Liver (tissue), 9 donors: ENCODE measurements around the gene FGFRL1. TPM values are rescaled to one million over a fixed set of nuclear protein-coding genes. Genes with fewer than 3 reads are reported as not detected.

Experiments
- DNase-seq: peaks from one replicate; pipeline ENCODE4 v3.0.0-alpha.2; 2017; ENCODE audit warnings: low spot score
- H3K27ac ChIP-seq, 2 donors: one replicate each; pipeline ENCODE4 v1.7.0; 2013; ENCODE audit warnings: inconsistent platforms in 2 of 2, low read length in 2 of 2, control low read depth in 1 of 2, low read depth in 1 of 2, mild to moderate bottlenecking in 1 of 2
- H3K27me3 ChIP-seq, 4 donors: one replicate each; pipeline versions ENCODE4 v1.6.1 to v1.7.0; 2013; ENCODE audit warnings: low read length in 3 of 4, inconsistent platforms in 1 of 4, mild to moderate bottlenecking in 1 of 4, moderate library complexity in 1 of 4; ENCODE audit not compliant: control insufficient read depth in 4 of 4, insufficient read depth in 4 of 4
- H3K36me3 ChIP-seq, 4 donors: one replicate each; pipeline versions ENCODE4 v1.6.1 to v1.7.0; 2013; ENCODE audit warnings: low read length in 3 of 4, mild to moderate bottlenecking in 3 of 4, low read depth in 1 of 4, moderate library complexity in 1 of 4; ENCODE audit not compliant: control insufficient read depth in 4 of 4, insufficient read depth in 3 of 4
- H3K4me1 ChIP-seq, 4 donors: one replicate each; pipeline versions ENCODE4 v1.6.1 to v1.7.0; 2013; ENCODE audit warnings: low read length in 3 of 4, mild to moderate bottlenecking in 3 of 4, moderate library complexity in 1 of 4; ENCODE audit not compliant: control insufficient read depth in 4 of 4, insufficient read depth in 4 of 4
- H3K4me3 ChIP-seq, 3 donors: one replicate each; pipeline versions ENCODE4 v1.6.1 to v1.7.0; 2013; ENCODE audit warnings: low read length in 3 of 3, control low read depth in 1 of 3, low read depth in 1 of 3, mild to moderate bottlenecking in 1 of 3
- H3K9ac ChIP-seq, 2 donors: one replicate each; pipeline ENCODE4 v1.7.0; 2013; ENCODE audit warnings: low read length in 2 of 2, mild to moderate bottlenecking in 2 of 2, moderate library complexity in 2 of 2, control low read depth in 1 of 2, low read depth in 1 of 2
- H3K9me3 ChIP-seq, 4 donors: one replicate each; pipeline versions ENCODE4 v1.6.1 to v1.7.0; 2013; ENCODE audit warnings: low read length in 3 of 4; ENCODE audit not compliant: control insufficient read depth in 4 of 4
- ATF3 ChIP-seq: IDR thresholded peaks from 2 replicates; pipeline ENCODE4 v1.6.1; 2016; ENCODE audit warnings: antibody characterized with exemption
- CTCF ChIP-seq: fragments of 150-350 bp; IDR thresholded peaks from 2 replicates; pipeline ENCODE4 v1.5.1; 2017; ENCODE audit warnings: improper control_type of control experiment, low read depth, low read length; ENCODE audit not compliant: missing input control
- EGR1 ChIP-seq, 2 donors: IDR thresholded peaks; 2 replicates each; pipeline ENCODE4 v1.6.1; 2016 to 2018; ENCODE audit warnings: antibody characterized with exemption in 2 of 2, low read depth in 2 of 2
- FOXA1 ChIP-seq: IDR thresholded peaks from 2 replicates; pipeline ENCODE4 v1.6.1; 2016; ENCODE audit warnings: antibody characterized with exemption
- FOXA2 ChIP-seq: IDR thresholded peaks from 2 replicates; pipeline ENCODE4 v1.6.1; 2016; ENCODE audit warnings: antibody characterized with exemption
- GABPA ChIP-seq, 2 donors: IDR thresholded peaks in 1 of 2; conservative IDR thresholded peaks in 1 of 2; 2 replicates each; pipeline ENCODE4 v1.6.1; 2016; ENCODE audit warnings: antibody characterized with exemption in 2 of 2, mild to moderate bottlenecking in 1 of 2, moderate library complexity in 1 of 2
- HNF4G ChIP-seq: IDR thresholded peaks from 2 replicates; pipeline ENCODE4 v1.6.1; 2016; ENCODE audit warnings: antibody characterized with exemption
- JUND ChIP-seq, 2 donors: IDR thresholded peaks; 2 replicates each; pipeline ENCODE4 v1.6.1; 2016; ENCODE audit warnings: antibody characterized with exemption in 2 of 2
- MAX ChIP-seq: IDR thresholded peaks from 2 replicates; pipeline ENCODE4 v1.6.1; 2016; ENCODE audit warnings: antibody characterized with exemption
- NR2F2 ChIP-seq: IDR thresholded peaks from 2 replicates; pipeline ENCODE4 v1.6.1; 2016; ENCODE audit warnings: antibody characterized with exemption
- RAD21 ChIP-seq, 2 donors: IDR thresholded peaks; 2 replicates each; pipeline ENCODE4 v1.6.1; 2016; ENCODE audit warnings: antibody characterized with exemption in 2 of 2, mild to moderate bottlenecking in 2 of 2
- REST ChIP-seq: IDR thresholded peaks from 2 replicates; pipeline ENCODE4 v1.6.1; 2016; ENCODE audit warnings: antibody characterized with exemption, mild to moderate bottlenecking
- RXRA ChIP-seq, 2 donors: IDR thresholded peaks; 2 replicates each; pipeline ENCODE4 v1.6.1; 2017 to 2018; ENCODE audit warnings: antibody characterized with exemption in 2 of 2, mild to moderate bottlenecking in 1 of 2
- SP1 ChIP-seq: IDR thresholded peaks from 2 replicates; pipeline ENCODE4 v1.6.1; 2018; ENCODE audit warnings: antibody characterized with exemption, mild to moderate bottlenecking
- TAF1 ChIP-seq: conservative IDR thresholded peaks from 2 replicates; pipeline ENCODE4 v1.6.1; 2016; ENCODE audit warnings: antibody characterized with exemption, mild to moderate bottlenecking
- YY1 ChIP-seq: IDR thresholded peaks from 2 replicates; pipeline ENCODE4 v1.6.1; 2016; ENCODE audit warnings: antibody characterized with exemption, mild to moderate bottlenecking
- ZBTB33 ChIP-seq: IDR thresholded peaks from 2 replicates; pipeline ENCODE4 v1.6.1; 2016; ENCODE audit warnings: antibody characterized with exemption
- WGBS: extraction: QIAGEN DNeasy Blood & Tissue Kit; methylation state at CpG from one replicate; pipeline ENCODE4 v1.1.7; 2013; 5-methylcytosine and 5-hydroxymethylcytosine counted together
- polyA plus RNA-seq, 2 donors: library from polyadenylated mRNA; stranded (reverse) in 1 of 2; unstranded in 1 of 2; fragments of 200-250 nt in 1 of 2; fragments of >200 nt in 1 of 2; fragmentation: Nextera tagmentation in 1 of 2; extraction: Ambion mirVana in 1 of 2; gene quantifications; one replicate each; pipeline versions ENCODE4 v1.2.1 to v1.2.3, GENCODE V29; 2013 to 2015
- total RNA-seq, 2 donors: library from RNA; depleted of rRNA; stranded (reverse); fragments of >200 nt; gene quantifications; one replicate each; pipeline ENCODE4 v1.2.3, GENCODE V29; 2014
- donor health status: healthy.
- donor health status: healthy.
- donor health status: healthy.
- donor health status: healthy.
- donor health status: healthy.

Gene FGFRL1
- total and polyA plus RNA-seq, 4 donors = 14.2 to 49.1 (median 22.4) TPM

DNA sequence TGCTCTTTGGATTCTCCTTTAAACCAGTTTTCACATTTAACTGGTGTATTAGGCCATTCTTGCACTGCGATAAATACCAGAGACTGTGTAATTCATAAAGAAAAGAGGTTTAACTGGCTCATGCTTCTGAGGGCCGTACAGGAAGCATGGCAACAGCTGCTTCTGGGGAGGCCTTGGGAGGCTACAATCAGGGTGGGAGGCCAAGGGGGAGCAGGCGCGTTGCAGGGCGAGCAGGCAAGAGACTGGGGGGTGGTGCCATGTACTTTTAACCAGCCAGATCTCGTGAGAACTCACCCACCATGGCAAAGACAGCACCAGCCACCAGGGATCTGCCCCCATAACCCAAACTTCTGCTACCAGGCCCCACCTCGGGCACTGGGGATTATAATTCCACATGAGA is 63.8 kb downstream of the FGFRL1 start:
- Histone ChIP-seq H3K9ac (no peak overlapping the region), H3K27ac (no peak overlapping the region), H3K9me3 (peaks cover 0 to 4% (median 0%) of the 10 kb centered on the region in 4 donors), H3K4me3 (no peak overlapping the region), H3K27me3 (no peaks in the 10 kb centered on the region), H3K36me3 (no peaks in the 10 kb centered on the region), H3K4me1 (no peaks in the 10 kb centered on the region)
- DNase-seq = no peak
- TF ChIP-seq RXRA (IDR thresholded peaks at IDR 0.05) = no peak
- TF ChIP-seq TAF1 = no peak
- no peak for TF ChIP-seq HNF4G
- no peak for TF ChIP-seq CTCF
- no peak for TF ChIP-seq RAD21 (IDR thresholded peaks at IDR 0.05)
- no peak for TF ChIP-seq EGR1 (IDR thresholded peaks at IDR 0.05; ENCODE audit: low read depth in 2 of 2)
- TF ChIP-seq REST = no peak
- TF ChIP-seq GABPA (IDR thresholded peaks at IDR 0.05 in 1 of 2, conservative IDR thresholded peaks at IDR 0.05 in 1 of 2) = no peak
- TF ChIP-seq MAX = no peak
- TF ChIP-seq ATF3 = no peak
- TF ChIP-seq ZBTB33 = no peak
- no peak for TF ChIP-seq FOXA1
- 91% methylated on average over 7 of the region's 7 CpGs for WGBS

GRCh38 chr4:1075809-1076699 is 64.6 kb downstream of the FGFRL1 start:
- 83% methylated on average over 11 of the region's 11 CpGs for WGBS
- H3K27me3 ChIP-seq = no peaks in the 10 kb centered on the region
- peaks cover 0 to 4% (median 0%) of the 10 kb centered on the region in 4 donors for H3K9me3 ChIP-seq
- H3K9ac ChIP-seq = no peak overlapping the region
- H3K4me3 ChIP-seq = no peak overlapping the region
- no peak overlapping the region for H3K27ac ChIP-seq
- no peaks in the 10 kb centered on the region for H3K36me3 ChIP-seq
- TF ChIP-seq RAD21 (IDR thresholded peaks at IDR 0.05) = no peak
- TF ChIP-seq HNF4G = no peak
- TF ChIP-seq SP1 = no peak
- TF ChIP-seq NR2F2 = no peak
- TF ChIP-seq ATF3 = no peak
- TF ChIP-seq FOXA2 = no peak
- no peak for TF ChIP-seq ZBTB33
- no peak for TF ChIP-seq YY1
- no peak for TF ChIP-seq FOXA1
- TF ChIP-seq JUND (IDR thresholded peaks at IDR 0.05) = no peak
- TF ChIP-seq CTCF = no peak
- TF ChIP-seq EGR1 (IDR thresholded peaks at IDR 0.05; ENCODE audit: low read depth in 2 of 2) = no peak
- TF ChIP-seq GABPA (IDR thresholded peaks at IDR 0.05 in 1 of 2, conservative IDR thresholded peaks at IDR 0.05 in 1 of 2) = no peak
- H3K4me1 ChIP-seq = no peaks in the 10 kb centered on the region
- DNase-seq = no peak
